ENCODE data around the gene ATP6AP2.
A peak's percentile ranks its signal among the peaks of the same experiment; 100 is the strongest.

Gene ATP6AP2

DNA sequence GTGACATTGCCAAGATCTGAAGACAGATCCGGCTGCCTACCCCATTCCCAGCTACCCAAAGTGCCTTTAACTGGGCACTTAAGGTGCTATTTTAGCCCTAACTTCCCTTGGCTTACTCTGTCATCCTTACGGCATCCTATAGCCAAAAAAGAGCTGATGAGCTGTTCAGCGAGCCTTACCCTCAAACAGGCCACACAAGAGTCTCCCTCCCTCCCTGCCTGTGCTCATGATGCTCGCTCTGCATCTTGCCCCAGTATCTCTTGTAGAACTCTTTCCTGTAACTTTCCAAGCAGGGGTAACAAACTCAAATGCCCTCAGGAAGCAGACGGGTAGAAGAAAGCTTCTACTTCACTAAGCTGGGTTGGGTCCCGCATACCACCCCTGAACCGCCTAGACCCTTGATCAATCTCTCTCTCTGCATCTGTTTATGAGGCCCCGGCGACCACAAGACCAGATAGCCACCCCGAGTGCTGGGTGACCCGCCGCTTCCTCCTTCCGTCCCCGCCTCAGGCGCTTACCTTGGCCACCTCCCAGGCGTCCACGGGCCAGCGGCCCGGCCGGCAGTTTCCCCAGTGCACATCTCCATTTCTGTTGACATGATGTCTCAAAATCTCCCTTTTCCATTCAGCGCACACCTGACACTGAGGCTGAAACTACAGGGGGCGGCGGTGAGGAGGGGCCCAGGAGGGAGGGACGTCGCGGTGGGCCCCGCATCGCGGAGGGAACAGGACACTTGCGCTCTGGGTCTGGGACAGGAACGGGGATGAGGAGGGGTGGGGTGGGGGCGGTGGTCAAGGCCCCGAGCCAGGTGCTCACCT, 65.9 kb downstream of the ATP6AP2 start:
- peak; percentile 33 for DNase-seq

DNA sequence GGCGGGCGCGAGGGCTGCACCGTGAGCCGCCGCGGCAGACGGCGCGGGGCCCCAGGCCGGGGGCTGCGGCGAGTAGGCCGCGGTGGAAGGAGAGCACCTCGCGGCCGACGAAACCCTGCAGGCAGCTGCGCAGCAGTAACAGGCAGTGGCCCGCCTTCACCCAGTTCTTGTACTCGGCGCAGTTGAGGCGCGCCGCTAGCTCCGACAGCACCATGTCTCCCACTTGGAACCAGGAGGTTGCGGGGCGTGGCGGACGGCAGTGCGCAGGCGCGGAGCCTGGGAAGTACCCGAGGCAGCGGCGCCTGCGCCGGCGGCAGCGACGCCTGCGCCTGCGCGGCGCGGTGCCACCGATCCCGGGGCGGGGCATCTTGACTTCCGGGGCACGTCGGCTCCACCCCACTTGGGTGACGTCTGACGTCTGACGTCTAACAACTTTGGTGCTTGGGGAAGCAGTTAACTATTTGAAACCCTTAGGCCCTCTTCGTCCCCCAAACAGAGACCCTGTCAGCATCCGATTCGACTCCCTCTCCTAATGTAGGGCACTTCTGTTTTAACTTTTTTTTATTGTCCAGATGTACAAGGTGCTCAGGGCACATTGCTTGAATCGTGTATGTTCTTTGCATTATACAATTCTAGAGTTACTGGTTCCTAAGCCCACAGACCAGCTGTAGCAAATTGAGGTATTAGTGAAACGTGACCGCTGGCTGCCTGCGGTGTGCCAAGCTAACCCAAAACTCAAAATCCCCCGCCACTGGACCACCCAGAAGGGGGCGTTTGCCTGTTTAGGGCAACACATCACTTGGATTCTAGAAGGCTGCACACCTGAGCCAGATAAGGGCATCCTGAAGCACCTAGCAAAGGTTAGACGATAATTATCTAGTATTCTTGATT, 66.8 kb downstream of the ATP6AP2 start, which contains the start of gene CXorf38:
Gene CXorf38 (minus strand): TSS at position 255 of the 891 bp plus-strand sequence. CDS start 41 bp downstream, at position 214.
- DNase-seq = peak; percentile 92

DNA sequence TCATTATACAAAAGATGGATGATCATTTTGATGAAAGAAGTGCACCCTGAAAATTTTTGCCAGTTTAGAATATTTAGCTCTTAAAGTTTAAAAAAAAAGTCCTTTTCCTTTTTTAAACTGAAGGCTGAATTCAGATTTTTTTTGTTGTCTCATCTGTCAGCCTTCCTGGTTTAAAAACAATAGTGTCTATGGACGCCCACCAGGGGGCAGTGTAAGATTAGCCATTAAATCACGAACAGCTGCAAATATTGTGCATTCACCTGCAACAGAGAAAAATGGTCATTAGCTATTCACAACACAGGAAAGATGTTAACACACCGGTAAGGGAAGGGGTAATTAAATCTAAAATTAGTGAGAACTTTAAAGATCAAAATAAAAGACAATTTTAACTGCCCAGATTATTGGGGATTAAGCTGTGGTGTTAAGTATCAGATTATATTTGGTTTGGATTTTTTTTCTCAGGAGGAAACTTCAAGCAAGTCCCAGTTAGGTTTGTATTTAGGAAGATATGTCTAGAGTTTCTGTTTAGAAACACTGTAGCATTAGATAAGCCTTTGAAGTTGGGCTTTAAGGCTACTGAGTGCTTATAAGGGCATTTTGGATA, 71.0 kb downstream of the ATP6AP2 start:
- DNase-seq = peak; percentile 69

DNA sequence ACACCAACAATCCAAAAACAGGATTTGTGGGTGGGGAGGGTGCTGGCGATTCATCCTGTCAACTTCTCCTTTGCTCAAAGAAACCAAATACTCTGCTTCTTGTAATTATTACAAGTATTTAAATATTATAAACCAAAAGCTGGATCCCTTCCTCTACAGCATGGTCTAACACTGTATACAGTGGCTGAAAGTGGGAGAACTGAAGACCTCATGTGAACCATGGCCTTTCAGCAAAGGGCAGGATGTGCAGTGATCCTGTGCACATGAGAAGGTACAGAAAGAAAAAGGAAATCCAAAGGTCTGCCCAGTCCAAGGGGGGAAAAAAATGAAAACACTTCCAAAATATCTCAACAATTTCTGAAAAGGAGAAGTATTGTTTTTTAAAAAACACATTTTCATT, 71.9 kb downstream of the ATP6AP2 start:
- DNase-seq = no peak

DNA sequence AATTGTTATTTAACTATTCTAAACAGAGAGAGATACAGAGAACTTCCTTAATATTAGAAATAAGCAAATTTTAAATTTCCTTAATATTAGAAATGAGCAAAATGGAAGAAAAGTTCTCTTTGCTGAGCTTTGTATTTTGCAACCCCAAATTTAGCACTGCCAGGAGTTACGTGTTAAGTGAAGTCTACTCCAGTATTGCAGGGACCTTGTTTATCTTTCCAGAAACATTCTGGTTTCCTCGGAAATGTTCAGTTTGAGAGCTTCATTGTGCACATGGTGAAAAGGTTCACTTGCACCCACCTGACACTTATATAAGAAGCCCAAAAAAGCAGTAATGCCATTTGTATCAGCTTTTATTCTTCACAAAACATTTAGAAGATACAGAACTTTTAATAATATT, 72.8 kb downstream of the ATP6AP2 start:
- no peak for DNase-seq

Data from activated naive CD4-positive, alpha-beta T cell treated with Interleukin-2 at 50 U/mL for 16 hours (primary cell).